Left lung (tissue), 10 donors: ENCODE measurements around the gene LSM3. TPM values are rescaled to one million over a fixed set of nuclear protein-coding genes. Genes with fewer than 3 reads are reported as not detected.
A peak's percentile ranks its signal among the peaks of the same experiment; 100 is the strongest.

Experiments
- ATAC-seq: fragments of 200-7000 bp; cut with Tn5 transposase; one replicate; pipeline ENCODE4 v1.9.1; 2020; ENCODE audit warnings: moderate library complexity
- DNase-seq, 4 donors: peaks; one replicate each; pipeline ENCODE4 v3.0.0-alpha.2; 2013 to 2020
- H3K27ac ChIP-seq, 2 donors: fragments of 200-600 bp; sonication (generic) in 1 of 2; one replicate each; pipeline versions ENCODE4 v1.5.0 to v1.8.0; 2020 to 2021
- H3K27me3 ChIP-seq, 2 donors: fragments of 200-600 bp; sonication (generic) in 1 of 2; one replicate each; pipeline versions ENCODE4 v1.5.0 to v1.8.0; 2020 to 2021
- H3K36me3 ChIP-seq, 2 donors: fragments of 200-600 bp; sonication (generic) in 1 of 2; one replicate each; pipeline versions ENCODE4 v1.5.0 to v1.8.0; 2020 to 2021
- H3K4me1 ChIP-seq, 2 donors: fragments of 200-600 bp; one replicate each; pipeline ENCODE4 v1.8.0; 2021
- H3K4me3 ChIP-seq, 2 donors: fragments of 200-600 bp; sonication (generic) in 1 of 2; one replicate each; pipeline versions ENCODE4 v1.5.0 to v1.8.0; 2020 to 2021; ENCODE audit warnings: mild to moderate bottlenecking in 1 of 2
- H3K9me3 ChIP-seq, 2 donors: fragments of 200-600 bp; sonication (generic) in 1 of 2; one replicate each; pipeline versions ENCODE4 v1.5.0 to v1.8.0; 2020 to 2021
- CTCF ChIP-seq, 2 donors: fragments of 200-600 bp; sonication (generic) in 1 of 2; IDR thresholded peaks; one replicate each; pipeline versions ENCODE4 v1.5.0 to v1.8.0; 2021; ENCODE audit warnings: antibody characterized with exemption in 2 of 2
- intact Hi-C, 2 donors: fragments of 100-400 bp; cut with DNase I; formaldehyde crosslinking; loops; one replicate each; pipeline versions ENCODE4 v1.11.2 to v1.14.2; 2022
- polyA plus RNA-seq, 6 donors: library from polyadenylated mRNA; unstranded; fragments of 120-200 nt; gene quantifications; one replicate each; pipeline ENCODE4 v1.2.1, GENCODE V29; 2013; ENCODE audit not compliant: insufficient read length in 6 of 6
- total RNA-seq, 2 donors: library from RNA; stranded (reverse); fragmentation: NEBNext Ultra II Directional; extraction: Animal tissue kit (Norgen Biotek cat#: 25700); gene quantifications; one replicate each; pipeline ENCODE4 v1.2.1, GENCODE V29; 2021
- donor health status: DM: no; HTN: yes; CAD: no.
- donor health status: DM: no; HTN: no; CAD: no.

LSM3 gene
- total and polyA plus RNA-seq, 8 donors = 10.6 to 16.5 (median 15.2) TPM

- TF ChIP-seq CTCF (IDR thresholded peaks at IDR 0.05) = no peak
- no peak overlapping the region for H3K4me3 ChIP-seq
- intact Hi-C loops = no loop called here
- ATAC-seq = no peak
- peaks cover 10 to 18% of the 10 kb centered on the region in 2 donors for H3K4me1 ChIP-seq
- H3K27ac ChIP-seq = no peak overlapping the region
- H3K36me3 ChIP-seq = peaks cover 0 to 89% of the 10 kb centered on the region in 2 donors
- no peak for DNase-seq
- H3K27me3 ChIP-seq = no peaks in the 10 kb centered on the region
- H3K9me3 ChIP-seq = no peaks in the 10 kb centered on the region
Observed at GRCh38 chr3:14138878-14139655, 39.5 kb upstream of the LSM3 start.

- Histone ChIP-seq H3K4me1 (peaks cover 14 to 23% of the 10 kb centered on the region in 2 donors), H3K27me3 (no peaks in the 10 kb centered on the region), H3K9me3 (no peaks in the 10 kb centered on the region), H3K27ac (no peak overlapping the region), H3K4me3 (no peak overlapping the region), H3K36me3 (peaks cover 0 to 82% of the 10 kb centered on the region in 2 donors)
- no peak for TF ChIP-seq CTCF (IDR thresholded peaks at IDR 0.05)
- ATAC-seq = no peak
- intact Hi-C loops = no loop called here
- DNase-seq = no peak
Observed at GRCh38 chr3:14139771-14140170, 38.8 kb upstream of the LSM3 start.

GRCh38 chr3:14140668-14141067 is 37.9 kb upstream of the LSM3 start:
- Histone ChIP-seq H3K36me3 (peaks cover 0 to 76% of the 10 kb centered on the region in 2 donors), H3K4me3 (no peak overlapping the region), H3K27ac (peak overlapping the region in 1 of 2 donors; percentile 99), H3K9me3 (no peaks in the 10 kb centered on the region), H3K27me3 (no peaks in the 10 kb centered on the region), H3K4me1 (peaks cover 23 to 32% of the 10 kb centered on the region in 2 donors)
- TF ChIP-seq CTCF (IDR thresholded peaks at IDR 0.05) = no peak
- intact Hi-C loops = no loop called here
- ATAC-seq = no peak
- no peak for DNase-seq

- Histone ChIP-seq H3K27me3 (no peaks in the 10 kb centered on the region), H3K36me3 (peaks cover 0 to 76% of the 10 kb centered on the region in 2 donors), H3K4me3 (no peak overlapping the region), H3K4me1 (peaks cover 25 to 37% of the 10 kb centered on the region in 2 donors), H3K27ac (peak overlapping the region; percentile 92 to 99), H3K9me3 (no peaks in the 10 kb centered on the region)
- DNase-seq = no peak
- no peak for TF ChIP-seq CTCF (IDR thresholded peaks at IDR 0.05)
- peak; percentile 31 for ATAC-seq
- intact Hi-C loops = no loop called here
Observed at GRCh38 chr3:14141144-14141543, 37.5 kb upstream of the LSM3 start.

- ATAC-seq (no peak), DNase-seq (peak in 2 of 4 donors; percentile 31 to 75)
- intact Hi-C loops = no loop called here
- peaks cover 25 to 41% of the 10 kb centered on the region in 2 donors for H3K4me1 ChIP-seq
- H3K27me3 ChIP-seq = no peaks in the 10 kb centered on the region
- peaks cover 0 to 76% of the 10 kb centered on the region in 2 donors for H3K36me3 ChIP-seq
- H3K27ac ChIP-seq = peak overlapping the region; percentile 92 to 99
- no peak for TF ChIP-seq CTCF (IDR thresholded peaks at IDR 0.05)
- no peak overlapping the region for H3K4me3 ChIP-seq
- H3K9me3 ChIP-seq = no peaks in the 10 kb centered on the region
Observed at GRCh38 chr3:14141602-14142341, 36.8 kb upstream of the LSM3 start.
